GM18526 (cell line): Measurements from ENCODE around the gene MEX3A.

Experiments
- POLR2A ChIP-seq: IDR thresholded peaks from 3 replicates; pipeline ENCODE4 v1.6.1; 2011; ENCODE audit not compliant: insufficient read length; ENCODE audit errors: extremely low read depth

MEX3A gene

DNA sequence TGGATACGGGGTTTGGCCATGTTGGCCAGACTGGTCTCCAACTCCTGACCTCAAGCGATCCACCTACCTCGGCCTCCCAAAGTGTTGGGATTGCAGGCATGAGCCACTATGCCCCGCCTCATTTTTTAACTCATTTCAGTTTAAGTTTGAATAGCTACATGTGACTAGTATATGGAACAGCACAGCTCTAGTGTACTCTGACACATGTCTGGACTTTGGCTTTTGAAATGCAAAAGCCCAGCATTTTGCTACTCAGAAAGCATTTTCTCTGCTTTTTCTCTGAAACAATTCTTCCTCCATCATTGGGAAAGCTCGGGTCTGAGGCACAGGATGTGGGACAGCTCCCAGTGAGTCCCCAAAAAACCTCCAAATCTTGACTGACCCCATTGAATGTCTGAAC is 57.5 kb downstream of the MEX3A start:
- TF ChIP-seq POLR2A: no peak
